H4 (cell line): Measurements from ENCODE around the gene DDAH1. TPM values are rescaled to one million over a fixed set of nuclear protein-coding genes. Genes with fewer than 3 reads are reported as not detected.
"Not testable (repeated sequence)": the region's sequence is repeated elsewhere in the genome, so short reads cannot be mapped to it uniquely, and the experiment has no call there.

Experiments
- DNase-seq: peaks from one replicate; pipeline ENCODE4 v3.0.0-alpha.2; 2015; ENCODE audit warnings: low spot score
- total RNA-seq: library from RNA; depleted of rRNA; stranded (reverse); fragments of >200 nt; shearing (Covaris generic); gene quantifications from 2 replicates; pipeline ENCODE4 v1.2.3, GENCODE V29; 2014

DDAH1 gene
- total RNA-seq, 1 experiment from 2014 or later = 6.1 TPM

DNA sequence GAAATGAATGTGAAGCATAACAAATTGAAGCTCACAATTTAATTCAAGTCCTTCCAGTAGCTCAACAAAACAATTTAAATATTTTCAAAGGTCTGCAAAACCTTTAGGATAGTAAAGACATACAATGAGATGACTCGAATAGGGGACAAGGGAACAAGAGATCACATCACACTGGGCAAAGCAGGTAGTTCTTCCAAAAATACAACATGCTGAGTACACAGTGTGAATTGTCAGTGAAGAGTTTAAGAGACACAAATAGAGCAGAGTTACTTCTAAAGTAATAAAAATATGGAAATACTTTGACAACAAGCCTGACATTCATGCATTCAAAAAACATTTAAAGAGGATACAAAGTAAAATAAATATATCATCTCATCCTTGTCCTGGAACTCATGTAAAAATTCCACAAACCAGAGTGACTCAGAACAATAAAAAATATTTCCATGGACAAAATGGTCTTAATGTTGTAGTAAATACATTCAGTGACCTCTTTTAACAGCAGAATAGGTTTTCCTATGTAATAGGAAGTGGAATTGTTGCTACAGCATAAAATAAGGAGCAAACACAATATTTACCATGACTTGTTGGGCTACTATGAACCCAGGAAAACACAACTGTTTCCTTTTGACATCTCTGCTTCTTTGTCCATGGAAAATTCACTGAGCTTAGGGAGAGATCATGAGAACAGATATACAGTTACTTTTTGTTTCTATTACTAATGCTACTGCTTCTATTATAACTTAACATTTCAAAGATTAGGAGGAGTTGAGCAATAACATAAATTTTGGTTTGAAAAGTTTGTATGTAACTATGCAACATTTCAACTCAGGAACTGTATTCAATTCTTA is 104.9 kb downstream of the DDAH1 start:
- no peak for DNase-seq

DNA sequence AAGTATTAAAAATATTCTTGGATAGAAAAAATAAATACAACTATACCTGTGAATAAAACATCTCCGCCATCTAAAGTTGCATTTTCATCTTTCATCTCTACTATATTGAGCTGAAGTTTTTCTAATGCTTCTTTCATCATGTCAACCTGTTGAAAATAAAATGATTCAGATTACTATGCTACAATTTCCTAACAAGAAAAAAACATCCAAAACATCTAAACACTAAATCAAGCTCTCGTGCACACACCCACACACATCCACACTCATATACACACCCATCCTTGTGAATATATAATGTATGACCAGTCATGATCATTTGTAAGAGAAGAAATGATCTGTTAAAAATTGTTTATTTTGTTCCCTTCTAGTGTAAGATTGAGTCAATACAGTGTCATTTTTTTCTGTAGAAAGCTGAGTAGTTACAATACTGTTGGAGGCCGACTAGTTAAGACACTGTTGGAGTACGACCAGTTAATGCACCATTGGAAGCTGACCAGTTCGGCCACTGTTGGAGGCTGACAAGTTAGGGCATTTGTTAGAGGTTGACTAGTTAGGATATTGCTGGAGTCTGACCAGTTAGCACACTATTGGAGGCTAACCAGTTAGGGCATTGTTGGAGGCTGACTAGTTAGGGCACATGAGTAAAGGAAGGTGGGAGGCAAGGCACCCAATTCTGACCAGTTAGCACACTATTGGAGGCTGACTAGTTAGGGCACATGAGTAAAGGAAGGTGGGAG is 106.1 kb downstream of the DDAH1 start:
- no peak for DNase-seq

DNA sequence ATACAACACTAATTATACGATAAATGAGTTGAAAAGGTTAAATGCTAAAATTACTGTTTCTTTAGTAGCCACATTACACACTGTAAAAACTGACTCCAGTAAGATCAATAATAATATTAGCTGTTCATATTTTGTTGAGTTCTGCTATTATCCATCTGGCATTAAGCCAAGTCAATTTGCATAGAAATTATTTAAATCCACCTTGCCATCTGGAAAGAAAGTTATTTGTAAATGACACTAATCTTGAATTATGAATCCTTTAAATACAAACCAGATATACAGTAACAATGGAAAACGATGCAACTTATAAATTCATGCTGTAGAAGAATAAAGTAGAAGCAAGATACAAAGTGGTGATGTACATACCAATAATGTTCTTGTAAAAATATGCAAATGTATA is 107.1 kb downstream of the DDAH1 start:
- no peak for DNase-seq

DNA sequence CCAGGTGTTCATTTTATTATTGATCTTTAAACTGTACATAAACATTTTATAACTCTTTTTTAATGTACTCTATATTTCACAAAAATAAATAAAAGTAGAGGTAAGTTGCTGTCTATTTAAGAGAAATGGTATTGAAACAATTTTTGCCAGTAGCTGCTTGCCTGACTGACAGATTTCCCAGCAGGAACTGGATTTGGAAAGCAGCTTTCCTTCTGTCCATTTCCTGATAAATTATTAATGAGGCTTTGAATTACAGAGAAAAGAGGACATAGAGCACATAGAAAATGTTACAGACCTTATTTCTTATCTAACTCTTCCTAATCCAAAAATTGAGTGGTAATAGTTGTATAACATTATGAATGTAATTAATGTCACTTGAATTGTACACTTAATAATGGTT is 108.8 kb downstream of the DDAH1 start:
- no peak for DNase-seq

DNA sequence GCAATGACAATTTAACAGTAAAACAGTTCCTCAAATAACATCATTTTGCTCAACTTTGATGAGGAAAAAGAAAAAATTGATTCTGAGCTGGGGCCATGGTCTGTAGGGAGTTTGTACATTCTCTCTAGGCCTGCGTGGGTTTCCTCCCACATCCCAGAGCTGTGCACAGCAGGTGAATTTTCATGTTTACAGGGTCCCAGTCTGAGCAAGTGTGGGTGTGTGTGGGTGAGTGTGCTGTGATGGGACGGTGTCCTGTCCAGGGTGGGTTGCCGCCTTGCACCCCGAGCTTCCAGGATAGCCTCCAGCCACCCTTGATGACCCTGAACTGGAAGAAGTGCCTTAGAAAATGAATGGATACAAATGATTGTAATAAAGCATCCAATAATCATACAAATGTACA is 112.9 kb downstream of the DDAH1 start:
- no peak for DNase-seq

DNA sequence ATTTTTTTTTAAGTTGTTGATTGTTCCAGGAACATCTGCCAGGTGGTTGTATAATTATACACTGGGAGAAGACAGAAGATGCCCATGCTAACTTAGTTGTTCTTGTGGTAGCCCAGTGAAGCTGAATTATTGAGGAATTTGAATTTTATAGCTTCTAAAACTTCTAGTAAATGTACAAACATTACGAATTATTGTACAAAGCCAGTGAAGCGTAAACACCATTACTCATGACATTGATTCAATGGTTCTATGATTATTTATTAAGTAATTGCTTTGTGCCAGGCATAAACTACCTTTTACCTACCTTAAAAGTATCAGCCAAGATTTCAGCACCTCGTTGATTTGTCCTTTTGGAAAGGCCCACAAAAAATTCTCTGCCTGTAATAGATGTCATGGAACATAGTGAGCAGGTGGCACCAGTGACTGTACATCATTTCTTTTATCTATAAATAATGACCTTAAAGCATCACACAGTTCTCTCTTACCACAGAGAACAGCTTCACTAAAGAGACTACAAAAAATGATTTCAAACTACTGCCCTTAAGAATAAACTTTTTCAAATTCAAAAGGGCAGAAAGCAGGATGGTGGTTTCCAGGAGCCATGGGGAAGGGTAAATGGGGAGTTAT is 113.6 kb downstream of the DDAH1 start:
- DNase-seq = no peak

DNA sequence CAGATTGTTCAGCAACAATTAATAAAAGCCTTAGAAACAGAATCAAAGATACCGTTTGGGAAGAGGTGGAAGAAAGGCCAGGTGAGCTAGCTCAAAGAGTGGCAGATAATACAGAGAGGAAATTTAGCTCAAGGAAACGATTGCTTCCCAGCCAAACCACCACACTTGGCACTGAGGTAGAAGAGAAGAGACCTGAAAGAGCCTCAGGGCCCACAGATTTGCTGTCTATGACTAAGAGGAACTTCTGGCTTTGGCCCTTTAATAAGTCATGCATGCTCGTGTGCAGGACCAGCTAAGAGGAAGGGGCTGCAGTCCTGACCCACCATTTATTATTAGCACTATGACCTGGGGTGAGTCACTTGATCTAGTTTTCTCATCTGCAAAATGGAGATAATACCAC is 115.7 kb downstream of the DDAH1 start:
- no peak for DNase-seq

DNA sequence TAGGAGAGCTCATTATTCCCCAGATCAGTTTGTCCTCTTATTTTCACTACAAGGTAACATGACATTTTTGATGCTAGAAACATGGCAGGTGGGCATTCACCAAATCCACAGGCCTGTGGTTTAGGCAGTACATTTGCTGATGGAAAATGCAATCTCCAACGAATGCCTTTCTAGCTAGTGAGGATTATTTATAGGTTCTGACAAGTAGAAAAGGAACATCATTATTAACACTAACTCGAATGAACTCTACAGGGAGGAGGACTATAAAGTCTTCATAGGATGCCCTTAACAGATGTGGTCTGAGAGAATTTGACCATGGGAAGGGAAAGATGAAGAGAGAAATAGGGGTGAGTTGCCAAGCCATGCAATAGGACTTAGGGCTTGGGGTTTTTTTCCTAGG is 117.1 kb downstream of the DDAH1 start:
- no peak for DNase-seq

DNA sequence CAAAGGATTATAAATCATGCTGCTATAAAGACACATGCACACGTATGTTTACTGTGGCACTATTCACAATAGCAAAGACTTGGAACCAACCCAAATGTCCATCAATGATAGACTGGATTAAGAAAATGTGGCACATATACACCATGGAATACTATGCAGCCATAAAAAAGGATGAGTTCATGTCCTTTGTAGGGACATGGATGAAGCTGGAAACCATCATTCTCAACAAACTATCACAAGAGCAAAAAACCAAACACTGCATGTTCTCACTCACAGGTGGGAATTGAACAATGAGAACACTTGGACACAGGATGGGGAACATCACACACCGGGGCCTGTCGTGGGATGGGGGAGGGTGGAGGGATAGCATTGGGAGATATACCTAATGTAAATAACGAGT is 117.7 kb downstream of the DDAH1 start:
- DNase-seq = not testable (repeated sequence)

DNA sequence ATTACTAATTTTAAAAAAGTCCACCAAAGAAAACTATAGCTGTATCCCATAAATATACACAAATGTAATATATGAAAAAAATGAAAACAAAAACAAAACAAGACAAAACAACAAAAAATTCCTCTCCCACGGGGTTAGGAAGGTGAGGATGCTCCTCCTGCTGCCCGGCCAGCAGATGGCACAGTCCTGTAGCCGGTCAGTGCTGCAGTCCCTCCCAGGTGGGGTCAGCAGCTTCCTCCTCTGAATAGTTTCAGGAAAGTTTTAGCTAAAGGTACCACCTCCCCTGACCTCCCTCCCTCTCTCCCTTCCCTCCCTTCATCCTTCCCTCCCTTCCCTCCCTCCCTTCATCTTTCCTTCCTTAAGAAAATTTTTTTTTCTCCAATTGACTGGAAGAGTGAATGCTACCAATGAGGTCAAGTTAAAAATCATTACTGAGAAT is 120.7 kb downstream of the DDAH1 start:
- DNase-seq = peak; percentile 29

DNA sequence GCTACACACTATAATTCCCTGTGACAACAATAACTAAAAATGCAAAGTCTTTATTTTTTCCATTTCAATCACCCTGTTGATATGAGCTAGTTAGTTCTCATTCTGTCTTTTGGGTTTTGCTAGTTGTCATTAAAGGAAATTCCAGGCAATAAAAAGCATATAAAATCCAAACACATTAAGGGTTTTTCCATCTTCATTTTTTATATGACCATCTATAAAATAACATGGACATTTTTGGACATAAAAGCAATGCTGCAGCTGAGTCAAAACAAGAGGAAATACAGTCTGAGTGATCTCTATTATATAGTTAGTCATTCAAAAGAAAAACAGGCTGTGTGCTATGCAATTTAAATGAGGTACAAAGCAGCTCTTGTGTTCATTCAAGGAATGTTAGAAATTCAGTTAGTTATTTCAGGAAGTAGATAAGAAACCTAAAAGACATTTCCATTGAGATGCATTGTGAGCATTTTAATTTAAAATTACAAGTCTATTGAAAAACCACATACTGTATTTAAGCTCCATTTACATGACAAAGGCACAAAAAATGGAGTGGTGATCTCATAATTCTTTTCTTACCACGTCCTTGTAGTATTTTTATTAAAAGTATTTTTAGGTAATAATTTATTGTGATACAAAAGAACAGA is 121.2 kb downstream of the DDAH1 start:
- DNase-seq = peak; percentile 25

DNA sequence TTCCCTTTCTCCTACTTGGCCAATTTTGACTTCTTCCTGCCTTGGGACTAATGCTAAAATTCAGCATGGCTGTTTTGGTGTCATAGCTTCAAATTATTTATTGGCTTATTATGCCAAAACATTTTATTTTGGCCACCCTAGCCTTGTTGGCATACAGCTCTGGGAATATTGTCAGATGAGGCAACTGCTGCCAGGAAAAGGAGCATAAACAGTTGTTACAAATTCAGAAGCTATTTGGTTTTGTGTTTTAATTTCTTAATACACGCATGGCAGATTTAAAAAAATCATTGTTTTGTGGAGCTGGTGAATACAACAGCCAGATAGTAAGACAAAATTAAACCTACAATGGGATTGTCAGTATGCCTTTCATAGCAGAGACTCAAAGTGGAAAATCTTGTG is 121.7 kb downstream of the DDAH1 start:
- DNase-seq = no peak

DNA sequence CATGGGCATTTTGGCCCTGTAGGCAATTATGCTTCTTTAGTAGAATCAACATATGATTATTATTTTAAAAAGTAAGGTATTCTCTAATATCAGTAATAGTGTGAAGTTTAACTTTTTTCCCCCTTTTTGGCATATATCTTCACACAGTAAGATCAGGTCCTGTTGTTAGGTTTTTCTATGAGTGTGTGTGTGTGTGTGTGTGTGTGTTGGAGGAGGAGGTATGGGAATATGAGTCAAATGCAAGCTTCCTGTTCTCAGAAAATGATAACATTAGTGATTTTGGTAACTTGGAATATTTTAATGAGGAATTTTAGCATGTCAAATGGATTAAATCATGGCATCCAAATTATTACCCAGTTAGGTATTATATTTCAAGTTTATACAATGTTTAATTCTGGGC is 122.8 kb downstream of the DDAH1 start:
- DNase-seq = no peak

DNA sequence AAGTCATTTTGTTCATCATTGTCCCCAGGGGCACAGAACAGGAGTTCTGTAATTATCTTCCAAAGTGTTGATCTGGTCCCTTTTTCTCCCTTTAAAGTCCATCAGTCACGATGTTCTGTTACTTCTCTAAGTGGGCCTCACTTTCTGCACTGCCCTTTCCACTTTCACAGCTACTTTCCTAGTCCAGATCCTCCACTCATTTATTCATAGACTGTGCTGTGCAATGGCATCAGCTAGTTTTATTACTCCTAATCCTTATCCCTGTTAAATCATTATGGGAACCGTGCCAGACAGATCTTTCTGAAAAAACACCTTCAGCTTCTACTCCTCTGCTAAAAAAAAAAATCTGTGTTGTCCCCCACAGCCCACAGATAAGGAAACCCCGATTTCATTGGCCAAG is 124.5 kb downstream of the DDAH1 start:
- no peak for DNase-seq

DNA sequence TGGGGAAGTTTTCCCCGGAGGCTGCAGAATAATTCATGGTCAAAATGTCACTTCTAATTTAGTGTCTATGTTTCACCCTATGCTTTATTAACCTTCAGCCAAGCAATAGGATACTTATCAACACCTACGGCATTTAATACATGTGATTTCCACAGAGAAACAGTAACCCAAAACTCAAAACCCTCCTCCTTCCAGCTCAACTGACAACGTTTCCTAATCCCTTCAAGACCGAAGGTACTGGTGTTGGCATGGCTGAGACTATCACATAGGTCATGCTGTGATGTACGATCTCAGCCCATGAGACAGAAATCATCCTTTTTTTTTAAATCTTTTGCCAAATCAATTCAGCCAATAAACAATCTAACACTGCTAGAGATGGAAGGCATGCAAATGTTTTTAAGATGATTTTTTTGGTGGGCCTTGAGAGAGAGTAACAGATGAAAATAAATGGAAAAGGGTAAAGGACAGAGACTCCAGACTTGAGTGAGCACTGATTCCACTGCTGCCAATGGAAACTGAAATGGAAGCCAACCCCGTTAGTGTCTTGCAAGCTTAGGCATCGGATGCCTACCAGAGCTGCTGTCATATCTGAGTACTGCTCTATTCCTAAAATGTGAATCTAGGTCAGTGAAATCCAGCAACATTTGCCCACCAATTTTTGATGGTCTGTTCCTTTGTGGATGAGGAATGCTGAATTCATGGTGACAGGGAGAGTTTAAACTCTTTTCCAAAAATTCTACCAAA is 125.1 kb downstream of the DDAH1 start:
- no peak for DNase-seq

DNA sequence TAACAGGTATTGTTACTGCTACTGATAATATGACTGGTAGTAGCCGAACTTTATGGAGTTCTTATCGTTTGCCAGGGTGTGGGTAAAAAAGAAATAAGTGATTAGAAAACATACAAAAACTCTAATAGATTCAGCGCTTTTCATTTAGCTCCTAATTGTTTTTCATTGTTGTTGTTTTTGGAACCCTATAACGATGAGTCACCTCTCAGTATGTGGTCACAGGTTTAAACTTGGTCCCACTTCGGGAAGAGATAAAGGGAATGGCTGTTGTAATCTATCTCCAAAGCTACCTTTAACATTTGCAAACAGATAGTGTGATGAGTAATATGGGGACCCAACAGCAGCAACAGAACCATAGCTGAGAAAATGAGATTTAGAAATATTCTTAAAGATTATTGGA is 125.9 kb downstream of the DDAH1 start:
- no peak for DNase-seq

DNA sequence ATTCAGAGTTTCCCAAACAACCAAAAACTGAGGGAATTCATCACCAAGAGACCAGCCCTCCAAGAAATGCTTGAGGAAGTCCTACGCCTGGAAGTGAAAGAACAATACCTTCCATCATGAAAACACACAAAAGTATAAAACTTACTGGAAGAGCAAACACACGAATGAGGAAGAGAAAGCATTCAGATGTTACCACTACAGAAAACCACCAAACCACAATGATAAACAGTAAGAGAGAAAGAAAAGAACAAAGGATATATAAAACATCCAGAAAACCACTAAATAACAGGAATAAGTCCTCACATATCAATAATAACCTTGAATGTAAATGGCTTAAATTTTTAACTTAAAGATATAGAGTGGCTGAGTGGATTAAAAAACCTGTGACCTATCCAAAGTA is 130.0 kb downstream of the DDAH1 start:
- peak; percentile 45 for DNase-seq

DNA sequence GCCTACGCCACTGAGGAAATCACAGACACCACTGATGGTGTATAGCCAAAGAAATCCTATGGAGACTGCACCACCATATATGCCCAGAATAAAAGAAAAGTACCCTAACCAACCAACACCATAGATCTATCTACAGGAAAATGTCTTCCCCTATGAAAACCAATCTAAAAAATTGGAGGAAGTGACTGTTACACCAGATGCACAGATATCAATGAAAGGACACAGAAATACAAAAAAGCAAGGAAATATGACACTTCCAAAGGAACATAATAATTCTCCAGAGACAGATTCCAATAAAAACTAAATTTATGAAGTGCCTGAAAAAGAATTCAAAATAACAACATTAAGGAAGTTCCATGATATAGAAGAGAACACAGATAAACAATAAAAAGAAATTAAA is 131.8 kb downstream of the DDAH1 start:
- DNase-seq = no peak

DNA sequence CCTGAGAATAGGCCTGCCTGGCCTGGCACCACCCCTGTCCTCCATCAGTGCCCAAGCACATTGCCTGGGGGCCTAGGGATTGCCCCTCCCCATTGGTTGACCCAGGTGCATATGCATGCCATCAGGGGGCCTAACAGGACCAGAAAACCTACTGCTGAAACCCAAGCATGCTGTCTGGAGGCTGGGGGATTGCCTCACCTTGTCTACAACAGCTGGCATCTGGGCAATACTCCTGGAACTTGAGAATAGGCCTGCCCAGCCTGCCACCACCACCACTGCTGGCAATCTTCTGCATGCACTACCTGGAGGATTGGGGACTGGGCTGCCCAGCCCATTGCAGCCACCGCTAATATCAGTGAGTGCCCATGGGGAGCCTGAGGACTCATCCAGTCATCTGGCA is 132.4 kb downstream of the DDAH1 start:
- no peak for DNase-seq

DNA sequence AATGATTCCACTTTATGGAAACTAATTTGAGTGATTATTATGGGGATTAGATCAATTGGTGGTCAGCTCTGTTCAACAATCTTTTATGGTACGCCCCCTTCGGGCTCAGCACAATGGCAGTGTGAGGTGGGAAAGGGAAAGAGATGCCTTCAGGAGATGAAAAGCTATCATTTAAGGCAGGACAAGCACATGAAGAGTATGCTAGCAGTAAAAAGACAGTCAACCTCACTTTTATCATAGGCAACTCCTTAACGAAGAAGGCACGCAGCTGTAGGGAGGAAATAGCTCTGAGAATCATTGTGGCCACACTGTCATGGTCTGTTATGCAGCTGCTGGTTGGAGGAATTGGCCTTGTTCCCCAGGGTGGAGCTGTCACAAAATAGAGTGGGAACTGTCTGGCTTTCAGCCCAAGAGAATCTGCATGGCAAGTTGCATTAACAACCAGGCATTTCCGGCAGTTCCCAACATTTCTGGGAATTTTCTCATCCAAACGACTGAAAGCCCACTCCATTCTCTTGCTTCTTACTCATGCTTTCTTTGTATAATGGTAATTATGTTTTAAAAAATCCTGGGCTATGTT is 134.2 kb downstream of the DDAH1 start:
- peak; percentile 48 for DNase-seq

DNA sequence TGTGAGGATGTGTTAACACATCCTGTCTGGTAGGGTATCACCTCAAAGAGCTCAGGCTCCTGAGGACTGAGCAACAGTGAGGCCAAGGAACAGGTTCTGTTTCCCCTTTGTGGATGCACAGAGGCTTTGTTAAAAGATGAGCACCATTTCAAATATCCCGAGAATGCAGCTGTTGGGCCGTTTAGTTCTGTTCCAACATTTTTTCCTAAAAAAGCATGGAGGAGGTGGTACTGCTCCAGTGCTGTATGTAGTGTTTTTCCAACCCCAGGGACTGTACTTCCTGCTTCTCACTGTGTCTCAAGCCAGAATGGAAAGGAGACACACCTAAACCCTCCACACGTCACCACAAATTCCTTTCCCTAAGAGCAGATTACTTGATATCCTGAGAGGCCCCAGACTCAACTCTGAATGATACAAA is 134.7 kb downstream of the DDAH1 start:
- peak; percentile 47 for DNase-seq
